Hepatocyte (in vitro differentiated cells): ENCODE results near the gene FAM221A. TPM values are rescaled to one million over a fixed set of nuclear protein-coding genes. Genes with fewer than 3 reads are reported as not detected.
"Not testable (repeated sequence)": the region's sequence is repeated elsewhere in the genome, so short reads cannot be mapped to it uniquely, and the experiment has no call there.

ENCODE experiments used
- DNase-seq: peaks from one replicate; pipeline ENCODE4 v3.0.0-alpha.2; 2016; ENCODE audit warnings: low spot score
- H2AFZ ChIP-seq: fragments of 200-600 bp; sonication (generic); 2 replicates; pipeline ENCODE4 v1.6.0; 2016; ENCODE audit warnings: antibody characterized with exemption, mild to moderate bottlenecking
- H3K27ac ChIP-seq: fragments of 200-600 bp; sonication (generic); 2 replicates; pipeline ENCODE4 v1.5.1; 2016; ENCODE audit warnings: mild to moderate bottlenecking
- H3K27me3 ChIP-seq: fragments of 200-600 bp; sonication (generic); 2 replicates; pipeline ENCODE4 v1.6.1; 2016
- H3K36me3 ChIP-seq: fragments of 200-600 bp; sonication (generic); replicated peaks from 2 replicates; pipeline ENCODE4 v1.5.1; 2016; ENCODE audit warnings: low read depth; ENCODE audit not compliant: insufficient read depth
- H3K4me1 ChIP-seq: fragments of 200-600 bp; sonication (generic); 2 replicates; pipeline ENCODE4 v1.5.1; 2016; ENCODE audit warnings: mild to moderate bottlenecking, moderate library complexity; ENCODE audit not compliant: insufficient read depth
- H3K4me2 ChIP-seq: fragments of 200-600 bp; sonication (generic); 2 replicates; pipeline ENCODE4 v1.6.0; 2016
- H3K4me3 ChIP-seq: fragments of 200-600 bp; sonication (generic); 2 replicates; pipeline ENCODE4 v1.5.1; 2016; ENCODE audit warnings: mild to moderate bottlenecking
- H3K79me2 ChIP-seq: fragments of 200-600 bp; sonication (generic); 2 replicates; pipeline ENCODE4 v1.6.0; 2017; ENCODE audit warnings: mild to moderate bottlenecking
- H3K9me2 ChIP-seq: fragments of 200-600 bp; sonication (generic); replicated peaks from 2 replicates; pipeline ENCODE4 v1.6.0; 2017; ENCODE audit warnings: mild to moderate bottlenecking; ENCODE audit not compliant: insufficient read depth
- H3K9me3 ChIP-seq: fragments of 200-600 bp; sonication (generic); 2 replicates; pipeline ENCODE4 v1.5.1; 2016; ENCODE audit warnings: low read depth, mild to moderate bottlenecking
- H4K20me1 ChIP-seq: fragments of 200-600 bp; sonication (generic); 2 replicates; pipeline ENCODE4 v1.6.0; 2016; ENCODE audit warnings: mild to moderate bottlenecking; ENCODE audit not compliant: insufficient read depth, poor library complexity, severe bottlenecking
- EZH2 ChIP-seq: fragments of 200-600 bp; sonication (generic); IDR thresholded peaks from 2 replicates; pipeline ENCODE4 v1.6.1; 2016; ENCODE audit warnings: antibody characterized with exemption, mild to moderate bottlenecking, borderline replicate concordance
- EZH2phosphoT487 ChIP-seq: fragments of 200-600 bp; sonication (generic); IDR thresholded peaks from one replicate; pipeline ENCODE4 v1.6.1; 2018; ENCODE audit warnings: antibody characterized with exemption, mild to moderate bottlenecking, low read depth, moderate library complexity; ENCODE audit not compliant: unreplicated experiment, severe bottlenecking
- WGBS: methylation state at CpG from one replicate; pipeline ENCODE4 v1.1.6; 2016; ENCODE audit warnings: low lambda C conversion rate; ENCODE audit errors: missing lambda C conversion rate; 5-methylcytosine and 5-hydroxymethylcytosine counted together
- polyA plus RNA-seq: library from polyadenylated mRNA; unstranded; fragments of >200 nt; fragmentation: Nextera tagmentation; extraction: Ambion mirVana; gene quantifications from 2 replicates; pipeline ENCODE4 v1.2.1, GENCODE V29; 2016
- total RNA-seq: library from RNA; depleted of rRNA; stranded (reverse); fragments of >200 nt; gene quantifications from 2 replicates; pipeline ENCODE4 v1.2.3, GENCODE V29; 2014
- TF ChIP-seq, protein P1 (sequence below): fragments of 200-600 bp; sonication (generic); IDR thresholded peaks from 2 replicates; pipeline ENCODE4 v1.5.1; 2016; ENCODE audit warnings: antibody characterized with exemption, mild to moderate bottlenecking; ENCODE audit not compliant: poor library complexity

Gene FAM221A
- total and polyA plus RNA-seq, 2 experiments from 2014 or later, result 9.2 to 17.5 TPM

DNA sequence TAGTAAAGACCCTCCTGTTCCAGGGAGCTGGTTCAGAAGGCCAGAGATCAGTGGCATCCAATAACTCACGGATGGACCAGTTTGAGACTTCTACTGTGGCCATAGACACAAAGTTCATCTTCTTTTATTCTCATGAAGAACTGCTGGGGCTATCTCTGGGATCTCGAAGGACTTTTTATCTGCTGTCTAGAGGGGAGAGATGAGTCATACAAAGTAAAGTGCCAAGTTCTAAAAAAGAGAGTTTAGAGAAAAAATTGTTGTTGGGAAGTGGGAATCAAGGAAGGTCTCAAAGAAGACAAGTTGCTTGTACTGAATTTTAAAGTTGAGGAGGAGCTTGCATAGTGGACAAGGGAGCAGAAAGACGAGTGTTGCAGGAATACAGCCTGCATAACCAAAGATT is 8.0 kb upstream of the FAM221A start:
- DNase-seq, result no peak
- no peak overlapping the region for H2AFZ ChIP-seq
- H3K4me3 ChIP-seq, result no peak overlapping the region
- no peaks in the 10 kb centered on the region for H3K36me3 ChIP-seq
- no peaks in the 10 kb centered on the region for H3K9me3 ChIP-seq
- H3K27me3 ChIP-seq, result no peaks in the 10 kb centered on the region
- H3K4me1 ChIP-seq, result no peaks in the 10 kb centered on the region
- TF ChIP-seq, protein P1, sequence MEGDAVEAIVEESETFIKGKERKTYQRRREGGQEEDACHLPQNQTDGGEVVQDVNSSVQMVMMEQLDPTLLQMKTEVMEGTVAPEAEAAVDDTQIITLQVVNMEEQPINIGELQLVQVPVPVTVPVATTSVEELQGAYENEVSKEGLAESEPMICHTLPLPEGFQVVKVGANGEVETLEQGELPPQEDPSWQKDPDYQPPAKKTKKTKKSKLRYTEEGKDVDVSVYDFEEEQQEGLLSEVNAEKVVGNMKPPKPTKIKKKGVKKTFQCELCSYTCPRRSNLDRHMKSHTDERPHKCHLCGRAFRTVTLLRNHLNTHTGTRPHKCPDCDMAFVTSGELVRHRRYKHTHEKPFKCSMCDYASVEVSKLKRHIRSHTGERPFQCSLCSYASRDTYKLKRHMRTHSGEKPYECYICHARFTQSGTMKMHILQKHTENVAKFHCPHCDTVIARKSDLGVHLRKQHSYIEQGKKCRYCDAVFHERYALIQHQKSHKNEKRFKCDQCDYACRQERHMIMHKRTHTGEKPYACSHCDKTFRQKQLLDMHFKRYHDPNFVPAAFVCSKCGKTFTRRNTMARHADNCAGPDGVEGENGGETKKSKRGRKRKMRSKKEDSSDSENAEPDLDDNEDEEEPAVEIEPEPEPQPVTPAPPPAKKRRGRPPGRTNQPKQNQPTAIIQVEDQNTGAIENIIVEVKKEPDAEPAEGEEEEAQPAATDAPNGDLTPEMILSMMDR, result no peak
- TF ChIP-seq EZH2phosphoT487, result no peak
- TF ChIP-seq EZH2, result no peak
- no peak overlapping the region for H3K4me2 ChIP-seq
- H3K9me2 ChIP-seq, result no peaks in the 10 kb centered on the region
- H3K79me2 ChIP-seq, result no peaks in the 10 kb centered on the region
- 83% methylated on average over 3 of the region's 3 CpGs for WGBS
- no peaks in the 10 kb centered on the region for H4K20me1 ChIP-seq
- no peak overlapping the region for H3K27ac ChIP-seq

DNA sequence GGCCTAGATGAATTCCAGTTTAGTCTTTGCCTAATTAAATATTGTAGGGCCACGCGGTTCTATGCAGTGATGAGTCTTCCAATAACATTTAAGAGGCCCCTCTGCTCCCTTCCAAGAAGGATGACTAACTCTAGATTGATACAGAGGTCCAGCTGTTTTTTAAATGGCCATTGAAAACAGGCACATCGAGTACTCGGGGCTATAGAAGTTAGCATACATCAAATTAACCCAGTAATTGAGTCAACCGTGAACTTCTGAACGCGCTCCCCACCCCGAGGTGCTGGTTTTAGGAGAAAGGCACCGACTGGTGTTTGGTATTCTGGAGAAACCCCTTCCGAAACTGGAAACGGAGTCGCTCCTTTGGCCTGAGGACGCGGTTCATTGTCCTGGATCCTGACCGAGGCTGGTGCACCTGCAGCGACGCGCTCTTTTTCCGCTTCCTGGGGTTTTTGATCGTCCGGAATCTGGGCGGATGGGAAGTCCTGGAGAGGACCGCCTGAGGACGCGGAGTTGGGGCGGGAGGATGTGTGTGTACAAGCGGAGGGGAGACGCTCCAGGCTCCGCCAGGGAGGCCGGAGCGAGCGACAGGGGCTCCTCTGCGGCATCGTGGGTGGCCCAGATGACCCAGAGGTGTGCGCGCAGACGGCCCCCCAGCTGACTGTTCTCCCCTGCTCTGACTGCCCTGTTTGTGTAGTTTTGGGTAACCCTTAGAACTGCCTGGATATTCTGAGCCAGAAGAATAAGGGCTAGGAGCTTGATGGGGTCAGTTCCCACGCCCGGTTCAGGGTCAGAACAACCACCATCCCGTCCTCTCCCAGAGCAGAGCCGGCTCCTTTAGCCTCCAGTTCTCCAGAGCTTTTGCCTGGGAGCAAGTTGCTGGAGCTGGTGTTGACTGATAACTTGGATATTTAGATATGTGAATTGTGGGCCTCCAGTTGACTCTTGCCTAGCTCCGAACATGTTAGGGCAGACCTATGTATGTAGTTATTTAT is 711 bp downstream of the FAM221A start:
- TF ChIP-seq, protein P1, result no peak
- TF ChIP-seq EZH2phosphoT487 (no peak), EZH2 (no peak)

DNA sequence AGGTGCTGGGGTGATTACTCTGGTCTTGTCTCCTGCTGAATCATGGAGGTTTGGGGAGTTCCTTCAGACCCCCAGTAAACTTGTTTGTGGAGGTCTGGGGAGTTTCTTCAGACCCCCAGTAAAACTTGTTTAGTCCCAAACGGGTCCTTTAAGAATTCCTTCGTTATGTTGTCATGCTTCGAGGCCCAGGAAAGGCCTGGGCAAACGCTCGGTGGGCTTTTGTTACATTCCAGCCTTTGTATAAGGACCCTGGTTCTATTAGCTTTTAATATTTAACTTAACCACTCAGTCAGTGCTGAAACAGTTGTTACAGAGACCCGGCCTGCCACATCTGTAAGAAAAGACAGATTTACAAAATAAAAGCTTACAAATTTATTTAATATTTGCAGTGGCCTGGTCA is 4.0 kb downstream of the FAM221A start:
- Histone ChIP-seq H3K4me2 (peak overlapping the region; percentile 13), H3K79me2 (peaks cover 40% of the 10 kb centered on the region), H3K27ac (peak overlapping the region; percentile 16)
- 50% methylated on average over 6 of the region's 6 CpGs for WGBS
- H4K20me1 ChIP-seq, H3K9me2 ChIP-seq, H3K9me3 ChIP-seq, DNase-seq, H3K36me3 ChIP-seq, H3K4me3 ChIP-seq, H3K4me1 ChIP-seq, H2AFZ ChIP-seq, H3K27me3 ChIP-seq: not testable (repeated sequence)

More for the DNA sequence above, 711 bp downstream of the FAM221A start:
- Histone ChIP-seq H2AFZ (peak overlapping the region; percentile 77), H3K4me2 (peak overlapping the region; percentile 89), H3K27ac (peak overlapping the region; percentile 81), H3K79me2 (peaks cover 20% of the 10 kb centered on the region), H3K9me3 (no peaks in the 10 kb centered on the region), H3K36me3 (no peaks in the 10 kb centered on the region), H3K27me3 (no peaks in the 10 kb centered on the region), H3K4me1 (no peaks in the 10 kb centered on the region), H3K4me3 (peak overlapping the region; percentile 31), H3K9me2 (no peaks in the 10 kb centered on the region), H4K20me1 (no peaks in the 10 kb centered on the region)
- WGBS, result 5% methylated on average over 42 of the region's 42 CpGs
- DNase-seq, result peak; percentile 84

DNA sequence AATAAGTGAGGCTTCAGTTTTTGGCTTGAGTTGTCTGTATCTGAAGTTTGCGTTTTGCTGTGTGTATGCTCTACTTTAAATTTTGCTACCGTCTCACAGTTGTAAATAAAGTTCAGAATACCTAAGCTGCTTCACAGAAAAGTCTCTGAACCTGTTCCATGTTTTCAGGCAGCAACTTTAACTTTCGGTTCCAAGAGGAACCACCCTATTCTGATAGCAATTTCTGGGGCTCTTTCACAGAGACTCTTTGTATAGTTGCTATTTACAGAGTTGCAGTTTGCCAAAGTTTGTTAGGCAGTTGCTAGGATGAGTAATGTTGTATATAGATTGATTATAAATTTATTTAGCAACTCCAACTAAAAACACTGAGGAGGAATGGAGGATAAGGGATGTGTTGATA is 5.7 kb downstream of the FAM221A start:
- Histone ChIP-seq H3K9me3 (no peaks in the 10 kb centered on the region), H3K79me2 (peaks cover 40% of the 10 kb centered on the region), H3K36me3 (no peaks in the 10 kb centered on the region), H3K4me3 (no peak overlapping the region), H3K27ac (no peak overlapping the region), H3K27me3 (no peaks in the 10 kb centered on the region), H4K20me1 (no peaks in the 10 kb centered on the region), H3K4me2 (no peak overlapping the region), H2AFZ (no peak overlapping the region), H3K4me1 (no peaks in the 10 kb centered on the region), H3K9me2 (no peaks in the 10 kb centered on the region)
- no peak for DNase-seq
- TF ChIP-seq, protein P1, result no peak
- TF ChIP-seq EZH2 (no peak), EZH2phosphoT487 (no peak)
- 85% methylated on average over 3 of the region's 3 CpGs for WGBS
